H7 (cell line): ENCODE results near the gene SLC35E4. TPM values are rescaled to one million over a fixed set of nuclear protein-coding genes. Genes with fewer than 3 reads are reported as not detected.
"Not testable (repeated sequence)": the region's sequence is repeated elsewhere in the genome, so short reads cannot be mapped to it uniquely, and the experiment has no call there.

ENCODE experiments used
- DNase-seq: peaks from one replicate; pipeline ENCODE4 v3.0.0; 2012
- H3K27me3 ChIP-seq: 2 replicates; pipeline ENCODE4 v1.6.0; 2011; ENCODE audit warnings: mild to moderate bottlenecking, low read length; ENCODE audit not compliant: control insufficient read depth, insufficient read depth
- H3K36me3 ChIP-seq: replicated peaks from 2 replicates; pipeline ENCODE4 v1.5.1; 2011; ENCODE audit warnings: low read length; ENCODE audit not compliant: control insufficient read depth, insufficient read depth
- H3K4me3 ChIP-seq: 2 replicates; pipeline ENCODE4 v1.5.1; 2011; ENCODE audit warnings: low read depth, mild to moderate bottlenecking, control low read depth, low read length, moderate library complexity; ENCODE audit not compliant: insufficient read depth
- total RNA-seq: library from RNA; depleted of rRNA; stranded (reverse); fragments of >200 nt; shearing (Covaris generic); gene quantifications from 2 replicates; pipeline ENCODE4 v1.2.3, GENCODE V29; 2014

SLC35E4 gene
- total RNA-seq, 1 experiment from 2014 or later = 6.5 TPM

DNA sequence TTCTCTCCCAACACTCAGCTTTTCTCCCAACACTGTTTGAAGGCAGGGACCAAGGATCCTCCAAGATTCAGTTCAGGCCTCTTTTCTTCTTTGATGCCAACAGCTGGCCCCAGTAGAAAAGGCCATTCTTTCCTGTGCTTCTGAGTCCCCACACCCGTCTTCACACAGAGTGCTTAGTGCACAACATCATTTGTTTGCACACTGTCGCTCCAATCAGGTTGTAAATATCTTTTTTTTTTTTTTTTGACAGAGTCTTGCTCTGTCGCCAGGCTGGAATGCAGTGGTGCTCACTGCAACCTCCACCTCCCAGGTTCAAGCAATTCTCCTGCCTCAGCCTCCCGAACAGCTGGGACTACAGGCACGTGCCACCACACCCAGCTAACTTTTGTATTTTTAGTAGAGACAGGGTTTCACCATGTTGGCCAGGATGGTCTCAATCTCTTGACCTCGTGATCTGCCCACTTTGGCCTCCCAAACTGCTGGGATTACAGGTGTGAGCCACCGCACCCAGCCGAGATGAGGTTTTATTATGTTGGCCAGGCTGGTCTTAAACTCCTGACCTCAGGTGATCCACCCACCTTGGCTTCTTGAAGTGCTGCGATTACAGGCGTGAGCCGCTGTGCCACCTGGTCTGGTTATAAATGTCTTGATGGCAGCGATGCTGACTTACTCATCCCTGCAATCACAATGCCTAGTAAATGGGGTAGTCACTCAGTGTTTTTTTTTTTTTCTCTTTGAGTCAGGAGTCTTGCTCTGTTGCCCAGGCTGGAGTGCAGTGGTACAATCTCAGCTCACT lies 44.5 kb downstream of the SLC35E4 start:
- not testable (repeated sequence) for H3K27me3 ChIP-seq, DNase-seq, H3K36me3 ChIP-seq, H3K4me3 ChIP-seq

DNA sequence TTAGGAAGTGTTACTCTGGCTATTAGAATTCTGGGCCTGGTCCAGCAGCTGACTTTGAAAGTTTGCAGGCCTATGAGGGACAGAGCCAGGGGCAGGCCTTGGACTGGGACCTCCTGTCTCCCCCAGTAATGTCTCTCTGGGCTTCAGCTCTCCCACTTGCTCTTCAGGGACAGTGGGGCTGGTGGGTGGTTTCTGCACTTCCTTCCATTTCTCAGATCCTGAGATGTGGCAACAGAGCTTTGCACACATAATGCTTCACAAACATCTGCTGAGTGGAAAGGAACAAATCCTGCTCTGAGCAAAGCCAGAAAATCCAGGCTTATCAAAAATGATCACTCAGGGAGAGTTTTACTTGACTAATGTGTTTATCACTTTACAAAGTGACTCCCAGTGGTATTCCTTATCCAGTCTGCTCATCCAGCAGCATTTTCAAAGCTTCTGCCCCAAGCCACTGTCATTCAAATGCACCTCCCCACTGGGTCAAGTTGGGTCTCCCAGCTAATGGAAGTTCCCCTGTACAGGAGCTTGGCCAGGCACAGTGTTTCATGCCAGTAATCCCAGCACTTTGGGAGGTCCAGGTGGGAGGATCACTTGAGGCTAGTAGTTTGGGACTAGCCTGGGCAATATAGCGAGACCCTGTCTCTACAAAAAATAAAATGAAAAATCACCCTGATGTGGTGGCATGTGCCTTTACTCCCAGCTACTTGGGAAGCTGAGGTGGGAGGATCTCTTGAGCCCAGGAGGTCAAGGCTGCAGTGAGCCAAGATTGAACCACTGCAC lies 45.6 kb downstream of the SLC35E4 start:
- Histone ChIP-seq H3K36me3 (no peaks in the 10 kb centered on the region), H3K4me3 (no peak overlapping the region)

DNA sequence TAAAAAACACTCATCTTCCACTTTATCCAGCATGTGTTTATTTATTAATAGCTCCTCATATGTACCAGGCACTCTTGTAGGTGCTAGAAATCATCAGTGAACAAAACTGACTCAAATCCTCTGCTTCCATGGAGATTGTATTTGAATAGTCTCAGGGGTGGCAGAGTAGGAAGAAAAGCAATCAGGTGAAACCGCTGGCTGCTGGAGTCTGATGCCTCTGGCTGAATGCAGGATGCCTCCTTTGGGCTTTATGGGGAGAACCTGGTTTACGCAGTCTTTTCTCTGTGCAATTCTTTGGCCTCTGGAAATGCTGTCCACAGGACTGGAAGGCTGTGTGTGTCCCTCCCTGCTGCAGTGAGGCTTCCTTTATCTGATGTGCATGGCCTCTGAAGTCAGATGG lies 46.2 kb downstream of the SLC35E4 start:
- no peak for DNase-seq
- H3K4me3 ChIP-seq = no peak overlapping the region
- no peaks in the 10 kb centered on the region for H3K36me3 ChIP-seq
- H3K27me3 ChIP-seq = no peaks in the 10 kb centered on the region

More for the DNA sequence above, 45.6 kb downstream of the SLC35E4 start:
- no peaks in the 10 kb centered on the region for H3K27me3 ChIP-seq
- DNase-seq = no peak

DNA sequence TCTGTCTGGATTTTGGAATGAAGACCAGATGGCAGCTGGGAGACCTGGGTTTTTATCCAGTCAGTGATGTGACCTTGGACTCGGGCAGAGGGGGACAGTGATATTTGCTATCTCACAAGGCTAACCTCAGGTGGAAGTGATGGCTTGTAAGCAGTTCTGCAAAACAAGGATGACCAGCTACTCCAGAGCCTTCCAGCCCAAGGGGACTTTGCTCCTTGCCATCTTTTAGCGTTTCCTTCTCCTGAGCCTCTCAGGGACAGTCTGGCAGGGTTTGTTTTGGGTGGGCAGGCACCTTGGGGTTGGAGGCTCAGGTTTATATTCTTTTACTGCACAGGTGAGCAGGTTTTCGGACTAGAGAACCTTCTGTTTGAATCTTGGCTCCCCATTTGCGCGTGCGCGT lies 49.6 kb downstream of the SLC35E4 start:
- DNase-seq = no peak
- Histone ChIP-seq H3K36me3 (no peaks in the 10 kb centered on the region), H3K27me3 (no peaks in the 10 kb centered on the region), H3K4me3 (no peak overlapping the region)

DNA sequence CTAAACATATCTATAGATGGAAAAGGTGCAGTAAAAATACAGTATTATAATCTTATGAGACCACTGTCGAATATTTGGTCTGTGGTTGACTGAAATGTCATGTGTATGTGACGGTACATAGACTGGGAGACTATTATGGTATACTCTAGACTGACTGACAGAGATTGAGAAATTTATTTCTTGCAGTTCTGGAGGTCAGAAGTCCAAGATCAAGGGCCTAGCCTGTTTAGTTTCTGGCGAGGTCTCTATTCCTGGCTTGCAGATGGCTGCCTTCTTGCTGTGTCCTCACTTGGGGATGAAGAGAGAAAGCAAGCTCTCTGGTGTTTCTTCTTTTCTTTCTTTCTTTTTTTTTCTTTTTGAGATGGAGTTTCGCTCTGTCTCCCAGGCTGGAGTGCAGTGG lies 51.8 kb downstream of the SLC35E4 start:
- no peak for DNase-seq
- Histone ChIP-seq H3K36me3 (no peaks in the 10 kb centered on the region), H3K4me3 (no peak overlapping the region), H3K27me3 (no peaks in the 10 kb centered on the region)

DNA sequence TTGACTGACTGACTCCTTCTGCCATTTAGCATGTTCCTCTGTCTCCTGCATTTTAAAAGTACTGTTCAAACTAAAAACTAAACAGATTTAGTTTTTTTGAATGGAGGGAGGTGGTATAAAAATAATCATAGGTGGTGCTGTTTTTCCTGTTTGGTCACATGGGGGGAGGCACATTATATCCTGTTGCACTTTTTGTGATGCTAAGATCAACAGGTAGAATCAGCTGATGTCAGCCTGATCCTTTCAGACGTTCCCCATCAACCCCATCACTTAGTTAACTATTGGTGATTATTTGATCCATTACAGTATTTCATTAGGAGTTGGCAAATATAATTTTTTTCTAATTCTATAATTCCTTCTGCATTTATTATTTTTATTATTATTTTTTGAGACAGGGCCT lies 54.0 kb downstream of the SLC35E4 start:
- no peak overlapping the region for H3K4me3 ChIP-seq
- no peaks in the 10 kb centered on the region for H3K36me3 ChIP-seq
- no peak for DNase-seq
- no peaks in the 10 kb centered on the region; the same call in 1 of the 2 replicates for H3K27me3 ChIP-seq

DNA sequence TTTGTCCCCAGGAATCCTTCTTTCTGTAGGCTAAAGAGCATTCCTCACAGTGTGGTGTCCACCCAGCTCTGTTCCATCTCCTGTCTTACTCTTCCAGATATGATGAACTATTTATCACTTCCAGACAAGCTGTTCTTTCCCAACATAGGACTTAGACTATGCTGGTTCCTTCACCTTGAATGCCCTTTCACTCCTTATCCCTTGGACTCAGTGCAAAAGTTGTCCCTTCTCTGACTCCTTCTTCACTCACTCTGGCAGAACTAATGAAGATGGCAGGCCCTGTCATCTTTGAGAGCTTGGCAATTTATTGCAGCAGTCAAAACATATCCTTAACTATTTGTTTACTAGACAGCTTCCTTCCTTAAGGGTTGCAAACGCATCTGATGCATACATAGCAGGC lies 55.6 kb downstream of the SLC35E4 start:
- no peaks in the 10 kb centered on the region for H3K36me3 ChIP-seq
- H3K27me3 ChIP-seq = peaks cover 14% of the 10 kb centered on the region
- no peak for DNase-seq
- no peak overlapping the region for H3K4me3 ChIP-seq

DNA sequence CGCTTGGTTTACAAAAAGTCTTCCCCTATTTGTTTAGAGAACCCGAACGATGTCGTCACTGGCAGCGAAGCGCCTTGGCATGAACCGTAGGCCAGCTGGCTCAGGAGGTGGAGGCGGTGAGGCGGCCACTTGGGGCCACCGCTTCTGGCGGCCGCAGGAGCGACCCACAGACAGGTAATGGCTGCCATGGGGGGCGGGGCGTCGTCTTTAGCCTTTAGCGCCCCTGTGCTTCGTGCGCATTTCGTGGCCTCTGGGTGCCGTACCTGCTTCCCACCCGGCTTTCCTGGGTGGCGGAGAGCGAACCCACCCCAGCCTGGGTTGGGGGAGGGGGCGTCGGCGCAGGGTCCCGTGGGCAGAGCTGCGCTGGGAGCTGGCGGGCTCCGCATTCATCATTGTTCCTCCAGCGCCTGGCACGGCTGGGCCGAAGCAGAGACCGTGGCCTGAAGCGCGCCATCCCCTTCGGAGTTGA lies 58.6 kb downstream of the SLC35E4 start:
- no peaks in the 10 kb centered on the region for H3K36me3 ChIP-seq
- peak overlapping the region; percentile 65 for H3K4me3 ChIP-seq
- H3K27me3 ChIP-seq = peaks cover 18% of the 10 kb centered on the region
- DNase-seq = peak; percentile 83

DNA sequence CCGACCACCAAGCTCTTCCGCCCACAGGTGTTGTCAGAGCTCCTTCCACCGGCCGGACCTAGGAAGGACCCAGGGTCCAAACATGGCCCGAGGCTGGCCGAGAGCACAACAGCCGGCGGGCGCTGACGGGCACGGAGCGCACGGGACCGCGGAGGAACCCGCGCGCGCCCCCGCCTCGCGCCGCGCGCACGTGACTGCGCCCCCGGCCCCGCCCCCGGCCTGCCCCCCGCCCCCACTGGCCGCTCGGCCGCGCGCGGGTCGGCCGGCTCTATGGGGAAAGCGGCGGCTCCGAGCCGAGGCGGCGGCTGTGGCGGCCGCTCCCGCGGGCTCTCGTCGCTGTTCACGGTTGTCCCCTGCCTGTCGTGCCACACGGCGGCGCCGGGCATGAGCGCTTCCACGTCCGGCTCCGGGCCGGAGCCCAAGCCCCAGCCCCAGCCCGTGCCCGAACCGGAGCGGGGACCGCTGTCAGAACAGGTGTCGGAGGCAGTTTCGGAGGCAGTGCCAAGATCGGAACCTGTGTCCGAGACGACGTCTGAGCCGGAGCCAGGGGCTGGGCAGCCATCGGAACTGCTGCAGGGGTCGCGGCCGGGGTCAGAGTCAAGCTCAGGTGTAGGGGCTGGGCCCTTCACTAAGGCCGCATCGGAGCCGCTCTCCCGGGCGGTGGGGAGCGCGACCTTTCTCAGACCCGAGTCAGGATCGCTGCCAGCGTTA lies 59.2 kb downstream of the SLC35E4 start, which contains the start of gene OSBP2:
OSBP2 (plus strand) TSS at position 235 of the 711 bp plus-strand sequence; CDS start at position 271, 36 bp downstream.
- peak within 1 kb of the TSS; percentile 76 for H3K4me3 ChIP-seq
- H3K36me3 ChIP-seq = no peaks in the 10 kb centered on the region
- peak; percentile 91 for DNase-seq
- H3K27me3 ChIP-seq = peaks cover 18% of the 10 kb centered on the region

DNA sequence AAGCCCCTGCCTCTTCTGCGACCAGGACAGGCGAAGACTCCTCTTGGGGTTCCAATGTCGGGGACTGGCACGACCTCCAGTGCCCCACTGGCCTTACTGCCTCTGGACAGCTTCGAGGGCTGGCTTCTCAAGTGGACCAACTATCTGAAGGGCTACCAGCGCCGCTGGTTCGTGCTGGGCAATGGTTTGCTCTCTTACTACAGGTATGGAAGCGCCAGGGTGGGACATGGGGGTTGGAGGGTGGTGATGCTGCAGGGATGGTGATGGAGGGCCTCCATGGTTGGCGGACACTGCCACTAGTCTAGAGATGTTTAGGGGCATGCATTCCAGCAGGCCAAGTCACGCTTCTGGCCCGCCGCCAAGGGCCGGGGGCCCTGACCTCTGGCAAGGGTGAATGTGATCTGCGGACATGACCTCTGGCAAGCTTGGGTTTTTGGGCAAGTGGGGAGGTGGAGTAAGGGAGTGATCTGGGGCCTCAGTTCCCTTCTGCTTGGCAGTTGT lies 59.8 kb downstream of the SLC35E4 start:
- no peaks in the 10 kb centered on the region for H3K36me3 ChIP-seq
- peak overlapping the region; percentile 76 for H3K4me3 ChIP-seq
- no peak for DNase-seq
- peaks cover 18% of the 10 kb centered on the region for H3K27me3 ChIP-seq

DNA sequence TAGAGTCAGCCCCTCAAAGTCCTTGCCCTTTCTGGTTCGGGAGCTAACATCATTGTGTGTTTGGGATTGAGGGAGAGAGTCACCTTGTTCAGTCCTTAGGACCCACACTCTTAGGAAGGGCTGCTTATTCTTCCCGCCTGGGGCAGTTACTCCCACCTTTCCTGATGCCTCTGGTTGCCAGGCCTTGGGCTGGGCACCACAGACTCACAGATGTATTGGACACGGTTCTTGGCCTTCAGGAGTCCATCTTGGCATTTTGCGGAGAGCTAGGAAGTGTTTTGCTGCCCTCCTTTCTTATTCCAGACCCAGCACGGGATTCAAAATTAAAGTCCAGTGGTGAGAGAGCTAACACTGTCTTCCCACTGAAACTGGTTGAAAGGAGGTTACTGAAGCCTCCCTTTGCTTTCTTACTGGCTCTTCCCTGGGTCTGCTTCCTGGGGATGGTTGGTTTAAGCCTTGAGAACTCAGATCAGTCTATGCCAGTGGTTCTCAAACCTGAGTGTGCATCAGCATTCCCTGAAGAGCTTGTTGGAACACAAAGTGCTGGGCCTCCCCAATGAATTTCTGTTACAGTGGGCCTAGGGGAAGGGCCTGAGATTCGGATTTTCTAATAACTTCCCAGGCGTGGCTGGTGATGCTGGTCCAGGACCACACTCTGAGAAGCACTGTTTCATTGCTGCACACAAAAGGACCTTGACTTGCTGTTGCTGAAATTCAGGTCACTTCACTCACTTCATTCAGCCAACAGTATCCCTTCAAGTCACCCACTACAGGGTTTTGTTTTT lies 60.5 kb downstream of the SLC35E4 start:
- H3K36me3 ChIP-seq = no peaks in the 10 kb centered on the region
- DNase-seq = no peak
- peaks cover 18% of the 10 kb centered on the region for H3K27me3 ChIP-seq
- H3K4me3 ChIP-seq = no peak overlapping the region
